ENCODE data around the gene TMEM8B. TPM values are rescaled to one million over a fixed set of nuclear protein-coding genes. Genes with fewer than 3 reads are reported as not detected.

TMEM8B gene
- total and polyA plus RNA-seq, 2 donors from 2014 or later, result 17.6 to 18.3 TPM

GRCh38 chr9:35818341-35818740, 10.7 kb upstream of the TMEM8B start:
- Histone ChIP-seq H3K27ac (ENCODE audit: low read depth in 2 of 2, low read length in 2 of 2) (no peak overlapping the region), H3K4me3 (ENCODE audit: low read length in 3 of 3) (no peak overlapping the region), H3K36me3 (ENCODE audit: control insufficient read depth in 2 of 3, insufficient read depth in 3 of 3, low read length in 3 of 3) (no peaks in the 10 kb centered on the region), H3K4me1 (ENCODE audit: control insufficient read depth in 2 of 3, insufficient read depth in 2 of 3, low read depth in 1 of 3, low read length in 3 of 3) (peaks cover 0 to 12% (median 6%) of the 10 kb centered on the region in 3 donors), H3K9ac (ENCODE audit: low read length in 3 of 3) (no peak overlapping the region), H3K9me3 (ENCODE audit: control insufficient read depth in 2 of 3, insufficient read depth in 1 of 3, low read length in 3 of 3) (no peaks in the 10 kb centered on the region), H3K27me3 (ENCODE audit: control insufficient read depth, insufficient read depth, low read length) (no peaks in the 10 kb centered on the region)
- TF ChIP-seq CTCF (IDR thresholded peaks at IDR 0.05; ENCODE audit: borderline replicate concordance, extremely low read depth, insufficient read depth), result no peak
- intact Hi-C loops (cut with DNase I), result no loop called here
- DNase-seq (no peak), FAIRE-seq (no peak)

GRCh38 chr9:35820076-35820475, 9.0 kb upstream of the TMEM8B start:
- H3K27me3 ChIP-seq (ENCODE audit: control insufficient read depth, insufficient read depth, low read length), result no peaks in the 10 kb centered on the region
- FAIRE-seq (no peak), DNase-seq (no peak)
- H3K36me3 ChIP-seq (ENCODE audit: control insufficient read depth in 2 of 3, insufficient read depth in 3 of 3, low read length in 3 of 3), result no peaks in the 10 kb centered on the region
- H3K4me1 ChIP-seq (ENCODE audit: control insufficient read depth in 2 of 3, insufficient read depth in 2 of 3, low read depth in 1 of 3, low read length in 3 of 3), result no peaks in the 10 kb centered on the region
- H3K9ac ChIP-seq (ENCODE audit: low read length in 3 of 3), result no peak overlapping the region
- H3K4me3 ChIP-seq (ENCODE audit: low read length in 3 of 3), result no peak overlapping the region
- intact Hi-C loops (cut with DNase I), result no loop called here
- no peaks in the 10 kb centered on the region for H3K9me3 ChIP-seq (ENCODE audit: control insufficient read depth in 2 of 3, insufficient read depth in 1 of 3, low read length in 3 of 3)
- TF ChIP-seq CTCF (IDR thresholded peaks at IDR 0.05; ENCODE audit: borderline replicate concordance, extremely low read depth, insufficient read depth), result no peak
- no peak overlapping the region for H3K27ac ChIP-seq (ENCODE audit: low read depth in 2 of 2, low read length in 2 of 2)

- no peak for DNase-seq
- no peak for TF ChIP-seq CTCF (IDR thresholded peaks at IDR 0.05; ENCODE audit: borderline replicate concordance, extremely low read depth, insufficient read depth)
- Histone ChIP-seq H3K9me3 (ENCODE audit: control insufficient read depth in 2 of 3, insufficient read depth in 1 of 3, low read length in 3 of 3) (no peaks in the 10 kb centered on the region), H3K4me1 (ENCODE audit: control insufficient read depth in 2 of 3, insufficient read depth in 2 of 3, low read depth in 1 of 3, low read length in 3 of 3) (no peaks in the 10 kb centered on the region), H3K9ac (ENCODE audit: low read length in 3 of 3) (no peak overlapping the region), H3K36me3 (ENCODE audit: control insufficient read depth in 2 of 3, insufficient read depth in 3 of 3, low read length in 3 of 3) (no peaks in the 10 kb centered on the region), H3K27me3 (ENCODE audit: control insufficient read depth, insufficient read depth, low read length) (no peaks in the 10 kb centered on the region), H3K27ac (ENCODE audit: low read depth in 2 of 2, low read length in 2 of 2) (no peak overlapping the region), H3K4me3 (ENCODE audit: low read length in 3 of 3) (no peak overlapping the region)
- intact Hi-C loops (cut with DNase I), result no loop called here
- FAIRE-seq, result no peak
Observed at GRCh38 chr9:35822926-35823325, 6.1 kb upstream of the TMEM8B start.

GRCh38 chr9:35826071-35826701, 2.8 kb upstream of the TMEM8B start:
- no peak overlapping the region for H3K4me3 ChIP-seq (ENCODE audit: low read length in 3 of 3)
- H3K9ac ChIP-seq (ENCODE audit: low read length in 3 of 3), result no peak overlapping the region
- no peaks in the 10 kb centered on the region for H3K9me3 ChIP-seq (ENCODE audit: control insufficient read depth in 2 of 3, insufficient read depth in 1 of 3, low read length in 3 of 3)
- no peak overlapping the region for H3K27ac ChIP-seq (ENCODE audit: low read depth in 2 of 2, low read length in 2 of 2)
- H3K27me3 ChIP-seq (ENCODE audit: control insufficient read depth, insufficient read depth, low read length), result no peaks in the 10 kb centered on the region
- intact Hi-C loops (cut with DNase I), result no loop called here
- H3K36me3 ChIP-seq (ENCODE audit: control insufficient read depth in 2 of 3, insufficient read depth in 3 of 3, low read length in 3 of 3), result no peaks in the 10 kb centered on the region
- FAIRE-seq (no peak), DNase-seq (peak in 2 of 5 donors; percentile 67 to 79)
- TF ChIP-seq CTCF (IDR thresholded peaks at IDR 0.05; ENCODE audit: borderline replicate concordance, extremely low read depth, insufficient read depth), result peak; percentile 66
- H3K4me1 ChIP-seq (ENCODE audit: control insufficient read depth in 2 of 3, insufficient read depth in 2 of 3, low read depth in 1 of 3, low read length in 3 of 3), result peaks cover 0 to 16% (median 11%) of the 10 kb centered on the region in 3 donors

Data from kidney (tissue), 14 donors.